ENCODE measurements around the gene TMEM132E.

Gene TMEM132E

GRCh38 chr17:34635876-34636275, 56.5 kb downstream of the TMEM132E start:
- no peak for DNase-seq (ENCODE audit: low spot score)

- no peak for DNase-seq (ENCODE audit: low spot score)
Measured at GRCh38 chr17:34637041-34637547, 57.7 kb downstream of the TMEM132E start.

- peak; percentile 71 for DNase-seq (ENCODE audit: low spot score)
Measured at GRCh38 chr17:34637548-34638525, 58.5 kb downstream of the TMEM132E start.

- no peak for DNase-seq (ENCODE audit: low spot score)
Measured at GRCh38 chr17:34638526-34639260, 59.3 kb downstream of the TMEM132E start.

GRCh38 chr17:34639706-34640425, 60.5 kb downstream of the TMEM132E start:
- no peak for DNase-seq (ENCODE audit: low spot score)

GRCh38 chr17:34641368-34641767, 62.0 kb downstream of the TMEM132E start:
- DNase-seq (ENCODE audit: low spot score): no peak

- no peak for DNase-seq (ENCODE audit: low spot score)
Measured at GRCh38 chr17:34644941-34645550, 65.7 kb downstream of the TMEM132E start.

GRCh38 chr17:34645594-34645993, 66.2 kb downstream of the TMEM132E start:
- DNase-seq (ENCODE audit: low spot score): no peak

- no peak for DNase-seq (ENCODE audit: low spot score)
Measured at GRCh38 chr17:34647511-34647910, 68.1 kb downstream of the TMEM132E start.

GRCh38 chr17:34650051-34650750, 70.8 kb downstream of the TMEM132E start:
- no peak for DNase-seq (ENCODE audit: low spot score)

- no peak for DNase-seq (ENCODE audit: low spot score)
Measured at GRCh38 chr17:34651402-34651811, 72.0 kb downstream of the TMEM132E start.

GRCh38 chr17:34652021-34652555, 72.7 kb downstream of the TMEM132E start:
- no peak for DNase-seq (ENCODE audit: low spot score)

GRCh38 chr17:34653511-34653910, 74.1 kb downstream of the TMEM132E start:
- no peak for DNase-seq (ENCODE audit: low spot score)

GRCh38 chr17:34654276-34654880, 75.0 kb downstream of the TMEM132E start:
- no peak for DNase-seq (ENCODE audit: low spot score)

GRCh38 chr17:34654881-34655276, 75.5 kb downstream of the TMEM132E start:
- DNase-seq (ENCODE audit: low spot score): no peak

- DNase-seq (ENCODE audit: low spot score): no peak
Measured at GRCh38 chr17:34656801-34657200, 77.4 kb downstream of the TMEM132E start.

GRCh38 chr17:34658811-34659560, 79.6 kb downstream of the TMEM132E start:
- no peak for DNase-seq (ENCODE audit: low spot score)

- no peak for DNase-seq (ENCODE audit: low spot score)
Measured at GRCh38 chr17:34663714-34664113, 84.3 kb downstream of the TMEM132E start.

- no peak for DNase-seq (ENCODE audit: low spot score)
Measured at GRCh38 chr17:34665150-34665806, 85.9 kb downstream of the TMEM132E start.
